GM12878 (cell line): ENCODE measurements around the gene CAMK2D. TPM values are rescaled to one million over a fixed set of nuclear protein-coding genes. Genes with fewer than 3 reads are reported as not detected.

ENCODE experiments used
- ATAC-seq: fragments of 200-7000 bp; cut with Tn5 transposase; 3 replicates; pipeline ENCODE4 v1.9.1; 2020; ENCODE audit warnings: mild to moderate bottlenecking, moderate library complexity
- BruUV-seq: library from RNA; stranded (reverse); fragments of 400-500 nt; replicated peaks from 2 replicates; lab custom pipeline; 2021; lab: Mats Ljungman, UMichigan
- CTCF ChIA-PET: fragments of 300-600 bp; sonication (Branson Sonifier 250); formaldehyde crosslinking; extraction: SDS; loops from one replicate; lab custom pipeline; 2021; ENCODE audit warnings: inconsistent platforms; lab: Yijun Ruan, JAX
- POLR2A ChIA-PET: fragments of 350-600 bp; formaldehyde crosslinking; extraction: SDS; loops from one replicate; lab custom pipeline; 2021; ENCODE audit warnings: inconsistent platforms; lab: Charles Lee
- RAD21 ChIA-PET: fragments of 300-600 bp; sonication (Branson Sonifier 250); formaldehyde crosslinking; loops from one replicate; lab custom pipeline; 2023; ENCODE audit warnings: antibody characterized with exemption; ENCODE audit not compliant: unreplicated experiment; lab: Charles Lee
- SMC1A ChIA-PET: fragments of 300-600 bp; sonication (Branson Sonifier 250); formaldehyde crosslinking; loops from one replicate; lab custom pipeline; 2023; ENCODE audit not compliant: unreplicated experiment, uncharacterized antibody; lab: Charles Lee
- DNase-seq: peaks from one replicate; pipeline ENCODE4 v3.0.0-alpha.2; 2011; ENCODE audit warnings: low read depth, low spot score
- FAIRE-seq: peaks from 3 replicates; lab custom pipeline; 2011; peaks lifted over from hg19 to GRCh38; lab: Jason Lieb, UNC
- H2AFZ ChIP-seq: 2 replicates; pipeline ENCODE4 v1.6.0; 2011; ENCODE audit warnings: low read depth, low read length, control low read depth; ENCODE audit not compliant: control insufficient read depth
- H3K27ac ChIP-seq: 2 replicates; pipeline ENCODE4 v1.5.1; 2011; ENCODE audit warnings: control low read depth; ENCODE audit not compliant: control insufficient read depth, insufficient read depth
- H3K27me3 ChIP-seq, 2 experiments: replicated peaks in 1 of 2; 2 replicates each; pipeline versions ENCODE4 v1.6.0 to v1.6.1; 2011; ENCODE audit warnings: low read length in 1 of 2; ENCODE audit not compliant: control insufficient read depth in 2 of 2, insufficient read depth in 2 of 2
- H3K36me3 ChIP-seq, 2 experiments: 2 replicates each; pipeline ENCODE4 v1.5.1; 2011; ENCODE audit warnings: low read length in 1 of 2; ENCODE audit not compliant: control insufficient read depth in 2 of 2, insufficient read depth in 2 of 2
- H3K4me1 ChIP-seq: 2 replicates; pipeline ENCODE4 v1.6.1; 2011; ENCODE audit warnings: mild to moderate bottlenecking, low read length, moderate library complexity, mixed read lengths; ENCODE audit not compliant: control insufficient read depth, insufficient read depth
- H3K4me2 ChIP-seq: 2 replicates; pipeline ENCODE4 v1.6.0; 2011; ENCODE audit warnings: control low read depth; ENCODE audit not compliant: control insufficient read depth, insufficient read depth
- H3K4me3 ChIP-seq: fragments of 200-600 bp; sonication (generic); 2 replicates; pipeline ENCODE4 v1.5.1; 2016
- H3K79me2 ChIP-seq: 2 replicates; pipeline ENCODE4 v1.6.0; 2011; ENCODE audit warnings: low read length; ENCODE audit not compliant: control insufficient read depth, insufficient read depth
- H3K9ac ChIP-seq: 2 replicates; pipeline ENCODE4 v1.8.0; 2011; ENCODE audit warnings: low read length, control low read depth, mixed read lengths; ENCODE audit not compliant: control insufficient read depth, insufficient read depth
- H3K9me3 ChIP-seq: replicated peaks from 3 replicates; pipeline ENCODE4 v1.5.1; 2011; ENCODE audit warnings: mild to moderate bottlenecking, low read length; ENCODE audit not compliant: control insufficient read depth, insufficient read depth
- H4K20me1 ChIP-seq: 2 replicates; pipeline ENCODE4 v1.6.0; 2011; ENCODE audit not compliant: control insufficient read depth, insufficient read depth
- BRCA1 ChIP-seq: IDR thresholded peaks from 2 replicates; pipeline ENCODE4 v1.6.1; 2011; ENCODE audit warnings: low read depth, low read length, improper control_type of control experiment
- ETV6 ChIP-seq, 2 experiments: fragments of 450-650 bp in 1 of 2; IDR thresholded peaks in 1 of 2; conservative IDR thresholded peaks in 1 of 2; 2 replicates each; pipeline ENCODE4 v1.6.1; 2014; ENCODE audit warnings: antibody characterized with exemption in 1 of 2, borderline replicate concordance in 1 of 2, low read depth in 1 of 2, mild to moderate bottlenecking in 1 of 2, moderate library complexity in 1 of 2
- PAX8 ChIP-seq: fragments of 450-650 bp; IDR thresholded peaks from 2 replicates; pipeline ENCODE4 v1.6.1; 2017; ENCODE audit warnings: mild to moderate bottlenecking, moderate library complexity
- POLR2AphosphoS2 ChIP-seq: IDR thresholded peaks from 2 replicates; pipeline ENCODE4 v1.6.1; 2011; ENCODE audit warnings: low read depth, mild to moderate bottlenecking, low read length, improper control_type of control experiment, moderate library complexity
- RELB ChIP-seq: fragments of 450-650 bp; IDR thresholded peaks from 2 replicates; pipeline ENCODE4 v1.6.1; 2017; ENCODE audit warnings: low read depth, mild to moderate bottlenecking, moderate library complexity
- WGBS: methylation state at CpG from one replicate; pipeline ENCODE4 v1.1.6; 2016; ENCODE audit warnings: low lambda C conversion rate; ENCODE audit not compliant: insufficient replicate concordance, insufficient coverage; ENCODE audit errors: missing lambda C conversion rate; 5-methylcytosine and 5-hydroxymethylcytosine counted together
- in situ Hi-C: fragments of 300-500 bp; cut with MboI; formaldehyde crosslinking; loops from 9 replicates; pipeline ENCODE4 v1.14.3; 2018; ENCODE audit warnings: mixed read lengths
- intact Hi-C: fragments of 100-400 bp; cut with micrococcal nuclease; formaldehyde crosslinking; loops from one replicate; pipeline ENCODE4 v1.14.2; 2022; ENCODE audit not compliant: unreplicated experiment
- polyA plus RNA-seq, 11 experiments: library from polyadenylated mRNA; depleted of rRNA in 4 of 11; unstranded in 6 of 11; stranded (reverse) in 5 of 11; fragments of >200 nt; fragmentation: Nextera tagmentation in 4 of 11; fragmentation: Illumina TruSeq in 1 of 11; extraction: Ambion mirVana in 4 of 11; extraction: Trizol in 1 of 11; gene quantifications; 1 replicate in 1 of 11; 2 replicates in 10 of 11; pipeline versions ENCODE4 v1.2.1 to v1.2.3, GENCODE V29; 2011 to 2016; ENCODE audit warnings: inconsistent platforms in 2 of 11, missing spikeins in 2 of 11, low read depth in 1 of 11
- total RNA-seq, 4 experiments: library from RNA; depleted of rRNA in 3 of 4; stranded (reverse); fragments of >200 nt in 3 of 4; fragmentation: Illumina TruSeq in 1 of 4; extraction: Trizol in 1 of 4; gene quantifications; 2 replicates each; pipeline versions ENCODE4 v1.2.1 to v1.2.3, GENCODE V29; 2013 to 2021
- TF ChIP-seq, protein P1 (sequence below): fragments of 450-650 bp; conservative IDR thresholded peaks from 2 replicates; pipeline ENCODE4 v1.6.1; 2017; ENCODE audit warnings: mild to moderate bottlenecking, moderate library complexity
- TF ChIP-seq, protein P2 (sequence below): fragments of 450-650 bp; formaldehyde crosslinking; IDR thresholded peaks from 2 replicates; pipeline ENCODE4 v1.5.0; 2022; ENCODE audit warnings: mild to moderate bottlenecking, missing genetic modification characterization
- TF ChIP-seq, protein P3 (sequence below): fragments of 450-650 bp; IDR thresholded peaks from 2 replicates; pipeline ENCODE4 v1.6.1; 2016; ENCODE audit warnings: mild to moderate bottlenecking
- TF ChIP-seq, protein P4 (sequence below): IDR thresholded peaks from 2 replicates; pipeline ENCODE4 v1.6.1; 2012; ENCODE audit warnings: improper control_type of control experiment, low read depth, low read length; ENCODE audit not compliant: insufficient replicate concordance

Gene CAMK2D
- total and polyA plus RNA-seq, 10 of the 15 experiments (the other 5 are each of a cell fraction or from before 2014, with no cell fraction given), result 6.9 to 88.5 (median 12.9) TPM

GRCh38 chr4:113513382-113513781, 248.2 kb downstream of the CAMK2D start:
- ChIA-PET SMC1A (no interaction called here), RAD21 (no interaction called here), POLR2A (no interaction called here), CTCF (no interaction called here)
- no peaks in the 10 kb centered on the region for H3K9me3 ChIP-seq
- H3K27ac ChIP-seq, result no peak overlapping the region
- no peak overlapping the region for H3K4me2 ChIP-seq
- ATAC-seq (no peak), DNase-seq (no peak), FAIRE-seq (no peak)
- no peak overlapping the region for H2AFZ ChIP-seq
- intact Hi-C loops (no loop called here), in situ Hi-C loops (no loop called here)
- H4K20me1 ChIP-seq, result no peaks in the 10 kb centered on the region
- no peak overlapping the region for H3K4me3 ChIP-seq
- H3K27me3 ChIP-seq, result no peaks in the 10 kb centered on the region
- peaks cover 2 to 18% of the 10 kb centered on the region in 2 experiments for H3K36me3 ChIP-seq
- no peaks in the 10 kb centered on the region for H3K4me1 ChIP-seq
- no peak overlapping the region for H3K9ac ChIP-seq
- no peaks in the 10 kb centered on the region for H3K79me2 ChIP-seq
- 100% methylated on average over 2 of the region's 2 CpGs for WGBS
- no TSS peak for BruUV-seq
- TF ChIP-seq RELB, result no peak
- TF ChIP-seq, protein P1, sequence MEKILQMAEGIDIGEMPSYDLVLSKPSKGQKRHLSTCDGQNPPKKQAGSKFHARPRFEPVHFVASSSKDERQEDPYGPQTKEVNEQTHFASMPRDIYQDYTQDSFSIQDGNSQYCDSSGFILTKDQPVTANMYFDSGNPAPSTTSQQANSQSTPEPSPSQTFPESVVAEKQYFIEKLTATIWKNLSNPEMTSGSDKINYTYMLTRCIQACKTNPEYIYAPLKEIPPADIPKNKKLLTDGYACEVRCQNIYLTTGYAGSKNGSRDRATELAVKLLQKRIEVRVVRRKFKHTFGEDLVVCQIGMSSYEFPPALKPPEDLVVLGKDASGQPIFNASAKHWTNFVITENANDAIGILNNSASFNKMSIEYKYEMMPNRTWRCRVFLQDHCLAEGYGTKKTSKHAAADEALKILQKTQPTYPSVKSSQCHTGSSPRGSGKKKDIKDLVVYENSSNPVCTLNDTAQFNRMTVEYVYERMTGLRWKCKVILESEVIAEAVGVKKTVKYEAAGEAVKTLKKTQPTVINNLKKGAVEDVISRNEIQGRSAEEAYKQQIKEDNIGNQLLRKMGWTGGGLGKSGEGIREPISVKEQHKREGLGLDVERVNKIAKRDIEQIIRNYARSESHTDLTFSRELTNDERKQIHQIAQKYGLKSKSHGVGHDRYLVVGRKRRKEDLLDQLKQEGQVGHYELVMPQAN, result no peak
- TF ChIP-seq PAX8, result no peak
- no peak for TF ChIP-seq ETV6 (conservative IDR thresholded peaks at IDR 0.05 in 1 of 2, IDR thresholded peaks at IDR 0.05 in 1 of 2; ENCODE audit: borderline replicate concordance in 1 of 2, low read depth in 1 of 2)
- TF ChIP-seq, protein P2, sequence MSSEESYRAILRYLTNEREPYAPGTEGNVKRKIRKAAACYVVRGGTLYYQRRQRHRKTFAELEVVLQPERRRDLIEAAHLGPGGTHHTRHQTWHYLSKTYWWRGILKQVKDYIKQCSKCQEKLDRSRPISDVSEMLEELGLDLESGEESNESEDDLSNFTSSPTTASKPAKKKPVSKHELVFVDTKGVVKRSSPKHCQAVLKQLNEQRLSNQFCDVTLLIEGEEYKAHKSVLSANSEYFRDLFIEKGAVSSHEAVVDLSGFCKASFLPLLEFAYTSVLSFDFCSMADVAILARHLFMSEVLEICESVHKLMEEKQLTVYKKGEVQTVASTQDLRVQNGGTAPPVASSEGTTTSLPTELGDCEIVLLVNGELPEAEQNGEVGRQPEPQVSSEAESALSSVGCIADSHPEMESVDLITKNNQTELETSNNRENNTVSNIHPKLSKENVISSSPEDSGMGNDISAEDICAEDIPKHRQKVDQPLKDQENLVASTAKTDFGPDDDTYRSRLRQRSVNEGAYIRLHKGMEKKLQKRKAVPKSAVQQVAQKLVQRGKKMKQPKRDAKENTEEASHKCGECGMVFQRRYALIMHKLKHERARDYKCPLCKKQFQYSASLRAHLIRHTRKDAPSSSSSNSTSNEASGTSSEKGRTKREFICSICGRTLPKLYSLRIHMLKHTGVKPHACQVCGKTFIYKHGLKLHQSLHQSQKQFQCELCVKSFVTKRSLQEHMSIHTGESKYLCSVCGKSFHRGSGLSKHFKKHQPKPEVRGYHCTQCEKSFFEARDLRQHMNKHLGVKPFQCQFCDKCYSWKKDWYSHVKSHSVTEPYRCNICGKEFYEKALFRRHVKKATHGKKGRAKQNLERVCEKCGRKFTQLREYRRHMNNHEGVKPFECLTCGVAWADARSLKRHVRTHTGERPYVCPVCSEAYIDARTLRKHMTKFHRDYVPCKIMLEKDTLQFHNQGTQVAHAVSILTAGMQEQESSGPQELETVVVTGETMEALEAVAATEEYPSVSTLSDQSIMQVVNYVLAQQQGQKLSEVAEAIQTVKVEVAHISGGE (CRISPR knock-in tag), result no peak
- TF ChIP-seq POLR2AphosphoS2, result no peak
- TF ChIP-seq, protein P3, sequence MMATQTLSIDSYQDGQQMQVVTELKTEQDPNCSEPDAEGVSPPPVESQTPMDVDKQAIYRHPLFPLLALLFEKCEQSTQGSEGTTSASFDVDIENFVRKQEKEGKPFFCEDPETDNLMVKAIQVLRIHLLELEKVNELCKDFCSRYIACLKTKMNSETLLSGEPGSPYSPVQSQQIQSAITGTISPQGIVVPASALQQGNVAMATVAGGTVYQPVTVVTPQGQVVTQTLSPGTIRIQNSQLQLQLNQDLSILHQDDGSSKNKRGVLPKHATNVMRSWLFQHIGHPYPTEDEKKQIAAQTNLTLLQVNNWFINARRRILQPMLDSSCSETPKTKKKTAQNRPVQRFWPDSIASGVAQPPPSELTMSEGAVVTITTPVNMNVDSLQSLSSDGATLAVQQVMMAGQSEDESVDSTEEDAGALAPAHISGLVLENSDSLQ, result no peak
- TF ChIP-seq BRCA1, result no peak
- TF ChIP-seq, protein P4, sequence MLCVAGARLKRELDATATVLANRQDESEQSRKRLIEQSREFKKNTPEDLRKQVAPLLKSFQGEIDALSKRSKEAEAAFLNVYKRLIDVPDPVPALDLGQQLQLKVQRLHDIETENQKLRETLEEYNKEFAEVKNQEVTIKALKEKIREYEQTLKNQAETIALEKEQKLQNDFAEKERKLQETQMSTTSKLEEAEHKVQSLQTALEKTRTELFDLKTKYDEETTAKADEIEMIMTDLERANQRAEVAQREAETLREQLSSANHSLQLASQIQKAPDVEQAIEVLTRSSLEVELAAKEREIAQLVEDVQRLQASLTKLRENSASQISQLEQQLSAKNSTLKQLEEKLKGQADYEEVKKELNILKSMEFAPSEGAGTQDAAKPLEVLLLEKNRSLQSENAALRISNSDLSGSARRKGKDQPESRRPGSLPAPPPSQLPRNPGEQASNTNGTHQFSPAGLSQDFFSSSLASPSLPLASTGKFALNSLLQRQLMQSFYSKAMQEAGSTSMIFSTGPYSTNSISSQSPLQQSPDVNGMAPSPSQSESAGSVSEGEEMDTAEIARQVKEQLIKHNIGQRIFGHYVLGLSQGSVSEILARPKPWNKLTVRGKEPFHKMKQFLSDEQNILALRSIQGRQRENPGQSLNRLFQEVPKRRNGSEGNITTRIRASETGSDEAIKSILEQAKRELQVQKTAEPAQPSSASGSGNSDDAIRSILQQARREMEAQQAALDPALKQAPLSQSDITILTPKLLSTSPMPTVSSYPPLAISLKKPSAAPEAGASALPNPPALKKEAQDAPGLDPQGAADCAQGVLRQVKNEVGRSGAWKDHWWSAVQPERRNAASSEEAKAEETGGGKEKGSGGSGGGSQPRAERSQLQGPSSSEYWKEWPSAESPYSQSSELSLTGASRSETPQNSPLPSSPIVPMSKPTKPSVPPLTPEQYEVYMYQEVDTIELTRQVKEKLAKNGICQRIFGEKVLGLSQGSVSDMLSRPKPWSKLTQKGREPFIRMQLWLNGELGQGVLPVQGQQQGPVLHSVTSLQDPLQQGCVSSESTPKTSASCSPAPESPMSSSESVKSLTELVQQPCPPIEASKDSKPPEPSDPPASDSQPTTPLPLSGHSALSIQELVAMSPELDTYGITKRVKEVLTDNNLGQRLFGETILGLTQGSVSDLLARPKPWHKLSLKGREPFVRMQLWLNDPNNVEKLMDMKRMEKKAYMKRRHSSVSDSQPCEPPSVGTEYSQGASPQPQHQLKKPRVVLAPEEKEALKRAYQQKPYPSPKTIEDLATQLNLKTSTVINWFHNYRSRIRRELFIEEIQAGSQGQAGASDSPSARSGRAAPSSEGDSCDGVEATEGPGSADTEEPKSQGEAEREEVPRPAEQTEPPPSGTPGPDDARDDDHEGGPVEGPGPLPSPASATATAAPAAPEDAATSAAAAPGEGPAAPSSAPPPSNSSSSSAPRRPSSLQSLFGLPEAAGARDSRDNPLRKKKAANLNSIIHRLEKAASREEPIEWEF, result no peak
